ENCODE measurements around the gene FTMT. TPM values are rescaled to one million over a fixed set of nuclear protein-coding genes. Genes with fewer than 3 reads are reported as not detected.
A peak's percentile ranks its signal among the peaks of the same experiment; 100 is the strongest.
"Not testable (repeated sequence)": the region's sequence is repeated elsewhere in the genome, so short reads cannot be mapped to it uniquely, and the experiment has no call there.

FTMT gene
- polyA plus RNA-seq (2013, experiment 1 of 2), result not detected
- not detected for polyA plus RNA-seq (2013, experiment 2 of 2)

DNA sequence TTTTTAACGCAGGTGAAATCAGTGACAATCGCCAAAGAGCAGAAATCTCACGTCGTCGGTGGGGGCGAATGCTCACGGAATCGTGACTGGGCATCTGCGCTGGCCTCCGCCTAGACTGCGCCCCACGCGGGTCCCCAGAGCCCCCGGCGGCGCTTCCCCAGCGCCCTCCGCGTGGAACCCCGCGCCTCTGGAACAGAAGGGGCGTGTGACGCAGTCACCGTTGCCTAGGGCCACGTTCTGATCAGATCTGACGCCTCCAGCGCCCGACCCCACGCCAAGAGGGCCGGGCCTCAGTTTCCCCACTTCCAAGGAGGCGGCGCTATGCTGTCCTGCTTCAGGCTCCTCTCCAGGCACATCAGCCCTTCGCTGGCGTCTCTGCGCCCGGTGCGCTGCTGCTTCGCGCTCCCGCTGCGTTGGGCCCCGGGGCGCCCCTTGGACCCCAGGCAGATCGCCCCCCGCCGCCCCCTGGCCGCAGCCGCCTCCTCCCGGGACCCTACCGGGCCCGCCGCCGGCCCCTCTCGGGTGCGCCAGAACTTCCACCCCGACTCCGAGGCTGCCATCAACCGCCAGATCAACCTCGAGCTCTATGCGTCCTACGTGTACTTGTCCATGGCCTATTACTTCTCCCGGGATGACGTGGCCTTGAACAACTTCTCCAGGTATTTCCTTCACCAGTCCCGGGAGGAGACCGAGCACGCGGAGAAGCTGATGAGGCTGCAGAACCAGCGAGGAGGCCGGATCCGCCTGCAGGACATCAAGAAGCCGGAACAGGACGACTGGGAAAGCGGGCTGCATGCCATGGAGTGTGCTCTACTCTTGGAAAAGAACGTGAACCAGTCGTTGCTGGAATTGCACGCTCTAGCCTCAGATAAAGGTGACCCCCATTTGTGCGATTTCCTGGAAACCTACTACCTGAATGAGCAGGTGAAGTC lies at the start of gene FTMT:
FTMT (plus strand) TSS at position 240 of the 932 bp plus-strand sequence; CDS start at position 322, 82 bp downstream.
- Histone ChIP-seq H3K36me3 (replicated peaks in 1 of 2; ENCODE audit: control insufficient read depth in 2 of 2, insufficient read depth in 2 of 2, low read length in 2 of 2) (no peaks in the 10 kb centered on the region), H3K27ac (replicated peaks; ENCODE audit: low read length) (no peak within 1 kb of the TSS), H3K9me3 (replicated peaks in 1 of 2; ENCODE audit: control insufficient read depth in 2 of 2, insufficient read depth in 1 of 2, low read depth in 1 of 2, low read length in 2 of 2) (peaks cover 0 to 2% of the 10 kb centered on the region in 2 donors), H3K14ac (ENCODE audit: low read length) (no peak within 1 kb of the TSS), H2BK15ac (ENCODE audit: low read length) (no peak within 1 kb of the TSS), H4K91ac (ENCODE audit: low read depth, low read length, poor library complexity) (no peak within 1 kb of the TSS), H3K4me3 (ENCODE audit: low read length in 2 of 2) (no peak within 1 kb of the TSS), H2AFZ (ENCODE audit: low read length) (no peak within 1 kb of the TSS), H4K8ac (ENCODE audit: low read depth, low read length) (no peak within 1 kb of the TSS), H3K4me1 (ENCODE audit: control insufficient read depth in 2 of 2, insufficient read depth in 1 of 2, low read depth in 1 of 2, low read length in 2 of 2) (no peaks in the 10 kb centered on the region), H2BK5ac (ENCODE audit: low read length) (peak within 1 kb of the TSS; percentile 22), H3K4me2 (ENCODE audit: insufficient read depth, low read length, poor library complexity, severe bottlenecking) (no peak within 1 kb of the TSS), H2AK5ac (ENCODE audit: low read depth, low read length) (peak within 1 kb of the TSS; percentile 70), H3K4ac (ENCODE audit: low read length) (no peak within 1 kb of the TSS), H2BK120ac (ENCODE audit: low read depth, low read length) (no peak within 1 kb of the TSS), H2BK12ac (ENCODE audit: low read length) (no peak within 1 kb of the TSS), H3K18ac (ENCODE audit: low read length) (no peak within 1 kb of the TSS), H3K27me3 (ENCODE audit: control insufficient read depth in 3 of 3, insufficient read depth in 3 of 3, low read depth in 1 of 3, low read length in 3 of 3) (no peaks in the 10 kb centered on the region), H3K9ac (ENCODE audit: low read depth, low read length, poor library complexity) (no peak within 1 kb of the TSS), H3K79me1 (ENCODE audit: low read depth, low read length) (no peaks in the 10 kb centered on the region), H3K23ac (ENCODE audit: low read depth, low read length, poor library complexity) (no peak within 1 kb of the TSS)
- DNase-seq (ENCODE audit: low spot score), result no peak
- WGBS, 2 donors (ENCODE audit: extremely low coverage in 2 of 2, insufficient read length in 2 of 2, insufficient replicate concordance in 1 of 2), result no CpG with 5 or more reads among the region's 77 CpGs

GRCh38 chr5:121805251-121805650 lies 46.4 kb upstream of the FTMT start:
- H3K9ac ChIP-seq (ENCODE audit: low read depth, low read length, poor library complexity); H3K27ac ChIP-seq (replicated peaks; ENCODE audit: low read length); H3K18ac ChIP-seq (ENCODE audit: low read length); H3K4me2 ChIP-seq (ENCODE audit: insufficient read depth, low read length, poor library complexity, severe bottlenecking); H4K8ac ChIP-seq (ENCODE audit: low read depth, low read length); H2BK5ac ChIP-seq (ENCODE audit: low read length); H2BK15ac ChIP-seq (ENCODE audit: low read length); H3K9me3 ChIP-seq (replicated peaks in 1 of 2; ENCODE audit: control insufficient read depth in 2 of 2, insufficient read depth in 1 of 2, low read depth in 1 of 2, low read length in 2 of 2); H3K14ac ChIP-seq (ENCODE audit: low read length); H3K79me1 ChIP-seq (ENCODE audit: low read depth, low read length); H3K4me1 ChIP-seq (ENCODE audit: control insufficient read depth in 2 of 2, insufficient read depth in 1 of 2, low read depth in 1 of 2, low read length in 2 of 2); H3K27me3 ChIP-seq (ENCODE audit: control insufficient read depth in 3 of 3, insufficient read depth in 3 of 3, low read depth in 1 of 3, low read length in 3 of 3); H3K36me3 ChIP-seq (replicated peaks in 1 of 2; ENCODE audit: control insufficient read depth in 2 of 2, insufficient read depth in 2 of 2, low read length in 2 of 2); H3K23ac ChIP-seq (ENCODE audit: low read depth, low read length, poor library complexity); H2AFZ ChIP-seq (ENCODE audit: low read length); H3K4me3 ChIP-seq (ENCODE audit: low read length in 2 of 2); H2BK12ac ChIP-seq (ENCODE audit: low read length); DNase-seq (ENCODE audit: low spot score); H2AK5ac ChIP-seq (ENCODE audit: low read depth, low read length); H3K4ac ChIP-seq (ENCODE audit: low read length); H4K91ac ChIP-seq (ENCODE audit: low read depth, low read length, poor library complexity); H2BK120ac ChIP-seq (ENCODE audit: low read depth, low read length): not testable (repeated sequence)
- WGBS, 2 donors (ENCODE audit: extremely low coverage in 2 of 2, insufficient read length in 2 of 2, insufficient replicate concordance in 1 of 2), result no CpG with 5 or more reads among the region's 2 CpGs

GRCh38 chr5:121805911-121806310 lies 45.8 kb upstream of the FTMT start:
- H3K79me1 ChIP-seq (ENCODE audit: low read depth, low read length), result no peaks in the 10 kb centered on the region
- H3K27me3 ChIP-seq (ENCODE audit: control insufficient read depth in 3 of 3, insufficient read depth in 3 of 3, low read depth in 1 of 3, low read length in 3 of 3), result no peaks in the 10 kb centered on the region
- H2BK15ac ChIP-seq (ENCODE audit: low read length), result no peak overlapping the region
- DNase-seq (ENCODE audit: low spot score), result no peak
- no peak overlapping the region for H3K27ac ChIP-seq (replicated peaks; ENCODE audit: low read length)
- H3K4me2 ChIP-seq (ENCODE audit: insufficient read depth, low read length, poor library complexity, severe bottlenecking), result no peak overlapping the region
- no peak overlapping the region for H3K14ac ChIP-seq (ENCODE audit: low read length)
- H3K4me1 ChIP-seq (ENCODE audit: control insufficient read depth in 2 of 2, insufficient read depth in 1 of 2, low read depth in 1 of 2, low read length in 2 of 2), result no peaks in the 10 kb centered on the region
- no peak overlapping the region for H4K8ac ChIP-seq (ENCODE audit: low read depth, low read length)
- H3K4ac ChIP-seq (ENCODE audit: low read length), result no peak overlapping the region
- H3K36me3 ChIP-seq (replicated peaks in 1 of 2; ENCODE audit: control insufficient read depth in 2 of 2, insufficient read depth in 2 of 2, low read length in 2 of 2), result no peaks in the 10 kb centered on the region
- H2BK120ac ChIP-seq (ENCODE audit: low read depth, low read length), result no peak overlapping the region
- no peak overlapping the region for H2AFZ ChIP-seq (ENCODE audit: low read length)
- 100% methylated on average over 2 of the region's 4 CpGs; no CpG with 5 or more reads in 1 of the 2 donors for WGBS, 2 donors (ENCODE audit: extremely low coverage in 2 of 2, insufficient read length in 2 of 2, insufficient replicate concordance in 1 of 2)
- H3K18ac ChIP-seq (ENCODE audit: low read length), result no peak overlapping the region
- no peak overlapping the region for H2BK12ac ChIP-seq (ENCODE audit: low read length)
- no peak overlapping the region for H3K4me3 ChIP-seq (ENCODE audit: low read length in 2 of 2)
- no peak overlapping the region for H2BK5ac ChIP-seq (ENCODE audit: low read length)
- no peak overlapping the region for H3K9ac ChIP-seq (ENCODE audit: low read depth, low read length, poor library complexity)
- H2AK5ac ChIP-seq (ENCODE audit: low read depth, low read length), result no peak overlapping the region
- H3K23ac ChIP-seq (ENCODE audit: low read depth, low read length, poor library complexity), result no peak overlapping the region
- no peak overlapping the region for H4K91ac ChIP-seq (ENCODE audit: low read depth, low read length, poor library complexity)
- H3K9me3 ChIP-seq (replicated peaks in 1 of 2; ENCODE audit: control insufficient read depth in 2 of 2, insufficient read depth in 1 of 2, low read depth in 1 of 2, low read length in 2 of 2), result no peaks in the 10 kb centered on the region

- DNase-seq (ENCODE audit: low spot score), result no peak
- H3K4me3 ChIP-seq (ENCODE audit: low read length in 2 of 2), result no peak overlapping the region
- H3K4ac ChIP-seq (ENCODE audit: low read length), result no peak overlapping the region
- no peak overlapping the region for H2BK15ac ChIP-seq (ENCODE audit: low read length)
- H3K4me1 ChIP-seq (ENCODE audit: control insufficient read depth in 2 of 2, insufficient read depth in 1 of 2, low read depth in 1 of 2, low read length in 2 of 2), result no peaks in the 10 kb centered on the region
- no peak overlapping the region for H4K8ac ChIP-seq (ENCODE audit: low read depth, low read length)
- H3K18ac ChIP-seq (ENCODE audit: low read length), result no peak overlapping the region
- no peak overlapping the region for H2BK120ac ChIP-seq (ENCODE audit: low read depth, low read length)
- H3K9me3 ChIP-seq (replicated peaks in 1 of 2; ENCODE audit: control insufficient read depth in 2 of 2, insufficient read depth in 1 of 2, low read depth in 1 of 2, low read length in 2 of 2), result no peaks in the 10 kb centered on the region
- no peak overlapping the region for H4K91ac ChIP-seq (ENCODE audit: low read depth, low read length, poor library complexity)
- no peak overlapping the region for H2BK12ac ChIP-seq (ENCODE audit: low read length)
- H3K27me3 ChIP-seq (ENCODE audit: control insufficient read depth in 3 of 3, insufficient read depth in 3 of 3, low read depth in 1 of 3, low read length in 3 of 3), result no peaks in the 10 kb centered on the region
- H3K14ac ChIP-seq (ENCODE audit: low read length), result no peak overlapping the region
- no peaks in the 10 kb centered on the region for H3K79me1 ChIP-seq (ENCODE audit: low read depth, low read length)
- no peaks in the 10 kb centered on the region for H3K36me3 ChIP-seq (replicated peaks in 1 of 2; ENCODE audit: control insufficient read depth in 2 of 2, insufficient read depth in 2 of 2, low read length in 2 of 2)
- H3K9ac ChIP-seq (ENCODE audit: low read depth, low read length, poor library complexity), result no peak overlapping the region
- no peak overlapping the region for H3K27ac ChIP-seq (replicated peaks; ENCODE audit: low read length)
- H2BK5ac ChIP-seq (ENCODE audit: low read length), result no peak overlapping the region
- no peak overlapping the region for H3K23ac ChIP-seq (ENCODE audit: low read depth, low read length, poor library complexity)
- no peak overlapping the region for H3K4me2 ChIP-seq (ENCODE audit: insufficient read depth, low read length, poor library complexity, severe bottlenecking)
- no peak overlapping the region for H2AFZ ChIP-seq (ENCODE audit: low read length)
- H2AK5ac ChIP-seq (ENCODE audit: low read depth, low read length), result no peak overlapping the region
Measured at GRCh38 chr5:121816164-121816563, 35.5 kb upstream of the FTMT start.

Measured in neuronal stem cell (in vitro differentiated cells).